Lower leg skin (tissue), 3 donors: ENCODE data around the gene STAT4.

Source experiments
- POLR2A ChIP-seq, 2 donors: fragments of 450-650 bp; IDR thresholded peaks; one replicate each; pipeline ENCODE4 v1.6.1; 2016 to 2017; ENCODE audit warnings: antibody characterized with exemption in 2 of 2, mild to moderate bottlenecking in 1 of 2, moderate library complexity in 1 of 2
- TF ChIP-seq, protein P1 (sequence below), 3 donors: fragments of 450-650 bp; IDR thresholded peaks; one replicate each; pipeline ENCODE4 v1.5.1; 2016; ENCODE audit warnings: antibody characterized with exemption in 3 of 3, mild to moderate bottlenecking in 3 of 3, moderate library complexity in 2 of 3

DNA sequence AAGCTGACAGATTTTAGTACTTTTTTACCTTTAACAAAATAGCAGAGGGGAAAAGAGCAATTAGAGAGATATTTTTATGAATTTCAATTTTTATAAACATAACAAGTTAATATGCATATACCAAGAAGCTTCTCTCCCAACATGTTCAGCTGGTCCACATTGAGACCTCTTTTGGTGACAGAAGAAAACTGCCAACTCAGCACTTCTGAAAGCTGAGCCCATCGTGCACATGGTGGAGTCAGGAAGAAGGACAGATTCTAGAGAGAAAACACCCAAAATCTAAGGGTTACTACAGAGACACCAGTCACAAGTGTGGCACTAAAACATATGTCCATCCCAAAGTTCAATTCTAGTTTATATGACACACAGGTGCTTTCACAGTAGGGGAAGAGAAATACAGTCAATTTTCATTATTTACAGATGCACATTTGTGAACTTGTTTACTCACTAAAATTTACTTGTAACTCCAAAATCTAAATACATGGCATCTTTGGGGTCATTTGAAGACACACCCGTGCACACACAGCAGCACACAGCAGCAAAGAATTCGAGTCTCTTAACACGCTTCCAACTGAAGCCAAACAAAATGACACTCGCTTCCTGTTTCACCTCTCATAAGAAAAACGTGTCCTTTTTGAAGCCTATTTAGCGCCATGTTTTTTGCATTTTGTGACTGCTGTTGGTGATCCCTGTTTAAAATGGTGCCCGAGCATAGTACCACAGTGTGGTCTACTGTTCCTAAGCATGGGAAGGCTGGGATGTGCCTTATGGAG, 168.3 kb downstream of the STAT4 start:
- TF ChIP-seq, protein P1, sequence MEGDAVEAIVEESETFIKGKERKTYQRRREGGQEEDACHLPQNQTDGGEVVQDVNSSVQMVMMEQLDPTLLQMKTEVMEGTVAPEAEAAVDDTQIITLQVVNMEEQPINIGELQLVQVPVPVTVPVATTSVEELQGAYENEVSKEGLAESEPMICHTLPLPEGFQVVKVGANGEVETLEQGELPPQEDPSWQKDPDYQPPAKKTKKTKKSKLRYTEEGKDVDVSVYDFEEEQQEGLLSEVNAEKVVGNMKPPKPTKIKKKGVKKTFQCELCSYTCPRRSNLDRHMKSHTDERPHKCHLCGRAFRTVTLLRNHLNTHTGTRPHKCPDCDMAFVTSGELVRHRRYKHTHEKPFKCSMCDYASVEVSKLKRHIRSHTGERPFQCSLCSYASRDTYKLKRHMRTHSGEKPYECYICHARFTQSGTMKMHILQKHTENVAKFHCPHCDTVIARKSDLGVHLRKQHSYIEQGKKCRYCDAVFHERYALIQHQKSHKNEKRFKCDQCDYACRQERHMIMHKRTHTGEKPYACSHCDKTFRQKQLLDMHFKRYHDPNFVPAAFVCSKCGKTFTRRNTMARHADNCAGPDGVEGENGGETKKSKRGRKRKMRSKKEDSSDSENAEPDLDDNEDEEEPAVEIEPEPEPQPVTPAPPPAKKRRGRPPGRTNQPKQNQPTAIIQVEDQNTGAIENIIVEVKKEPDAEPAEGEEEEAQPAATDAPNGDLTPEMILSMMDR (IDR thresholded peaks at IDR 0.05) = no peak
- no peak for TF ChIP-seq POLR2A (IDR thresholded peaks at IDR 0.05)
